H1 (cell line): ENCODE data around the gene RETREG1. TPM values are rescaled to one million over a fixed set of nuclear protein-coding genes. Genes with fewer than 3 reads are reported as not detected.

Experiments
- KDM1A ChIP-seq: fragments of 200-600, 300-600 bp; sonication (generic); IDR thresholded peaks from 2 replicates; pipeline ENCODE4 v1.7.1; 2016; ENCODE audit warnings: mild to moderate bottlenecking, low read length, borderline replicate concordance
- RAD21 ChIP-seq, 2 experiments: IDR thresholded peaks in 1 of 2; conservative IDR thresholded peaks in 1 of 2; 2 replicates each; pipeline ENCODE4 v1.6.1; 2011; ENCODE audit warnings: low read depth in 2 of 2, low read length in 2 of 2, improper control_type of control experiment in 1 of 2, inconsistent platforms in 1 of 2, mild to moderate bottlenecking in 1 of 2, moderate library complexity in 1 of 2
- polyA plus RNA-seq, 7 experiments: library from polyadenylated mRNA; depleted of rRNA in 3 of 7; stranded (reverse) in 5 of 7; unstranded in 2 of 7; fragments of >200 nt in 5 of 7; fragments of 200-250 nt in 2 of 7; gene quantifications; 1 replicate in 5 of 7; 2 replicates in 1 of 7; 4 replicates in 1 of 7; pipeline versions ENCODE4 v1.2.1 to v1.2.3, GENCODE V29; 2011 to 2013; ENCODE audit warnings: missing spikeins in 2 of 7, mixed read lengths in 2 of 7
- total RNA-seq: library from RNA; stranded (reverse); fragmentation: NEBNext Ultra II Directional; extraction: Animal tissue kit (Norgen Biotek cat#: 25700); gene quantifications from 2 replicates; pipeline ENCODE4 v1.2.1, GENCODE V29; 2021

Gene RETREG1
- total and polyA plus RNA-seq, 2 of the 8 experiments (the other 6 are each of a cell fraction or from before 2014, with no cell fraction given): 0.62 to 1.9 TPM

DNA sequence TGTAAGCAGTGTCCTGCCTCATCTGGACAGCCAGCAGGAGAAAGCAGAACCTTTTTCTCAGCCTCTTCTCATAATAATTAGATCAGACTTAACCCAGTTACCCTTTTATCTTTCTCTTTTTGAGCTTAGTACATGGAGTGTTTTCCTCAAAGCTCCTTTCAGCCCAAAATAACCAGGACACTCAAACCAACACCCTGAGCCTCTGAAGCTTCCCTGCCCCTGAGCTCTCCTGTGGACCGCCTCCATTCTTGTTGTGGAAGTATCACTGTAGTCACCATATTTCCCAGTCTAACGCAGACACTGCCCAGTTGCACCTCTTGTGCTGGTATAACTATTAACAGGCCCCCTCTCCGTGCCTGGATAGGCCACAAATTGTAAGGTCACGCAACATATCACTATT lies 97.4 kb downstream of the RETREG1 start (continued):
- TF ChIP-seq KDM1A (no peak), RAD21 (IDR thresholded peaks at IDR 0.05 in 1 of 2, conservative IDR thresholded peaks at IDR 0.05 in 1 of 2; ENCODE audit: low read depth in 2 of 2, low read length in 2 of 2) (no peak)
